HepG2 (cell line): ENCODE data around the gene ESPNL. TPM values are rescaled to one million over a fixed set of nuclear protein-coding genes. Genes with fewer than 3 reads are reported as not detected.

Experiments
- CENPX ChIP-seq: sonication (generic); formaldehyde crosslinking; IDR thresholded peaks from 2 replicates; pipeline ENCODE4 v1.9.0; 2021; ENCODE audit warnings: mild to moderate bottlenecking, missing genetic modification reagents, moderate library complexity
- CHCHD3 ChIP-seq: sonication (generic); formaldehyde crosslinking; IDR thresholded peaks from 2 replicates; pipeline ENCODE4 v1.8.0; 2022; ENCODE audit warnings: mild to moderate bottlenecking, missing genetic modification reagents, moderate library complexity
- ELF4 ChIP-seq: sonication (generic); formaldehyde crosslinking; IDR thresholded peaks from 2 replicates; pipeline ENCODE4 v1.5.0; 2020; ENCODE audit warnings: missing genetic modification reagents, mild to moderate bottlenecking, moderate library complexity, borderline replicate concordance
- KDM5A ChIP-seq: fragments of 200-600 bp; sonication (generic); IDR thresholded peaks from 2 replicates; pipeline ENCODE4 v1.7.0; 2018; ENCODE audit warnings: antibody characterized with exemption, mild to moderate bottlenecking, low read length, borderline replicate concordance
- MAFK ChIP-seq, 2 experiments: IDR thresholded peaks in 1 of 2; conservative IDR thresholded peaks in 1 of 2; 2 replicates each; pipeline ENCODE4 v1.6.1; 2011; ENCODE audit warnings: improper control_type of control experiment in 2 of 2, low read length in 2 of 2
- NR2C2 ChIP-seq: sonication (generic); formaldehyde crosslinking; IDR thresholded peaks from 2 replicates; pipeline ENCODE4 v1.4.0; 2020; ENCODE audit warnings: missing genetic modification reagents, mild to moderate bottlenecking, moderate library complexity, borderline replicate concordance
- SAP130 ChIP-seq: IDR thresholded peaks from 2 replicates; pipeline ENCODE4 v1.6.1; 2016; ENCODE audit warnings: low read depth
- XRCC5 ChIP-seq: fragments of 200-400 bp; formaldehyde crosslinking; optimal IDR thresholded peaks from 2 replicates; pipeline ENCODE3; 2017; ENCODE audit warnings: mild to moderate bottlenecking, low read length
- ZFP36L2 ChIP-seq: sonication (generic); formaldehyde crosslinking; IDR thresholded peaks from 2 replicates; pipeline ENCODE4 v1.4.0; 2020; ENCODE audit warnings: missing genetic modification reagents
- ZFYVE20 ChIP-seq: sonication (generic); formaldehyde crosslinking; IDR thresholded peaks from 2 replicates; pipeline ENCODE4 v1.8.0; 2023; ENCODE audit warnings: low read depth, mild to moderate bottlenecking, moderate library complexity, missing genetic modification reagents, borderline replicate concordance
- ZNF33A ChIP-seq: sonication (generic); formaldehyde crosslinking; IDR thresholded peaks from 2 replicates; pipeline ENCODE4 v1.5.1; 2020; ENCODE audit warnings: missing genetic modification reagents, mild to moderate bottlenecking, moderate library complexity, borderline replicate concordance
- ZNF468 ChIP-seq: sonication (generic); formaldehyde crosslinking; IDR thresholded peaks from 2 replicates; pipeline ENCODE4 v1.8.0; 2022; ENCODE audit warnings: mild to moderate bottlenecking, moderate library complexity, missing genetic modification reagents
- polyA plus RNA-seq, 8 experiments: library from polyadenylated mRNA; depleted of rRNA in 3 of 8; stranded (reverse) in 7 of 8; unstranded in 1 of 8; fragments of >200 nt; fragmentation: Illumina TruSeq in 4 of 8; extraction: Trizol in 4 of 8; gene quantifications; 2 replicates each; pipeline versions ENCODE4 v1.2.1 to v1.2.3, GENCODE V29; 2011 to 2016; ENCODE audit warnings: low read depth in 4 of 8, missing spikeins in 1 of 8, mixed read lengths in 1 of 8; ENCODE audit not compliant: insufficient read depth in 1 of 8
- total RNA-seq, 5 experiments: library from RNA; depleted of rRNA; stranded (reverse); fragments of >200 nt; fragmentation: Illumina TruSeq; extraction: Trizol; gene quantifications; 2 replicates each; pipeline ENCODE4 v1.2.3, GENCODE V29; 2016; ENCODE audit warnings: low read depth in 1 of 5
- TF ChIP-seq, protein P1 (sequence below): sonication (generic); formaldehyde crosslinking; IDR thresholded peaks from 2 replicates; pipeline ENCODE4 v1.4.0; 2020; ENCODE audit warnings: missing genetic modification reagents, borderline replicate concordance
- TF ChIP-seq, protein P2 (sequence below): sonication (generic); formaldehyde crosslinking; IDR thresholded peaks from 2 replicates; pipeline ENCODE4 v1.8.0; 2022; ENCODE audit warnings: missing genetic modification reagents, mild to moderate bottlenecking, borderline replicate concordance
- TF ChIP-seq, protein P3 (sequence below): sonication (generic); formaldehyde crosslinking; IDR thresholded peaks from 2 replicates; pipeline ENCODE4 v1.4.0; 2020; ENCODE audit warnings: missing genetic modification reagents, mild to moderate bottlenecking, borderline replicate concordance
- TF ChIP-seq, protein P4 (sequence below): IDR thresholded peaks from 2 replicates; pipeline ENCODE4 v1.4.0; 2020; ENCODE audit warnings: mild to moderate bottlenecking, missing genetic modification reagents

Gene ESPNL
- total and polyA plus RNA-seq, 2 of the 13 experiments (the other 11 are each of a cell fraction or from before 2014, with no cell fraction given): 0.45 to 0.80 TPM

DNA sequence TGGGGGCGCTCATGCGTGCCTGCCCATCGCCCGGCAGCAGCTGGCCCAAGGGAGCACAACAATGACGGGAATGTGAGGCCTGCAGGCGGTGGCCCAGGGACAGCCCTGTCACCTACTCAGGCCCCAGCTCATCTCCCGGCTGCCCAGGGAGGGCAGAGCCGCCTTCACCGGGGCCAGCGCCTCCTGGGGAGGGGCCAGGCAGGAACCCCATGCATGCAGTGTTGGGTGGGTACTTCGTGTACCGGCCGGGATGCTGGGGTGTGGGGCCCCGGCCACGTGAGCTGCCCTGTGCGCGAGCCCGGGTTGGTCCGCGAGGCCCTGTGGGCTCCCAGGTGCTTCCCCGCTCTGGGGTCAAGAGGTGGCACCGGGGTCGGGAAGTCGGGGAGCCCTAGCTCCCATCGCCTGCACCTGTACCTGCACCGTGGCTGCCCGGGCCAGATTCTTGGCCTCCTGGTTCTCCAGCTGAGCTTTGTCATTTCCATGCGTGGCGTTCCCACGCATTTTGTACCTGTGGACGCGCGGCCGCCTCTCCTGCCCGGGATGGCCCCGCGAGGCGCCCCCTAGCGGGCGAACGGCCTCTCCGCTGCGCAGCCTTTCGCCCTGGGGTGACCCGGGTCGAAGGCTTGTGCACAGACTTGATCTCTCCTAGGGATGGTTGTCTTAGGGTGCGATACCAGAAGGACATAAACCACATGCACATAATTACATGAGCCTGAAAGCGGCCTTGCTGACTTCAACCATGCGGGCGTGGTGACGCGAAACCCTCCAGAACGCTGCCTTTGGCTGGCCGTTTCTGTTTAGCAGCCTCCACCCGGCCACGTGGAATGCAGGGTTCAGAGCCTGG, 39.3 kb downstream of the ESPNL start (continued):
- TF ChIP-seq, protein P1, sequence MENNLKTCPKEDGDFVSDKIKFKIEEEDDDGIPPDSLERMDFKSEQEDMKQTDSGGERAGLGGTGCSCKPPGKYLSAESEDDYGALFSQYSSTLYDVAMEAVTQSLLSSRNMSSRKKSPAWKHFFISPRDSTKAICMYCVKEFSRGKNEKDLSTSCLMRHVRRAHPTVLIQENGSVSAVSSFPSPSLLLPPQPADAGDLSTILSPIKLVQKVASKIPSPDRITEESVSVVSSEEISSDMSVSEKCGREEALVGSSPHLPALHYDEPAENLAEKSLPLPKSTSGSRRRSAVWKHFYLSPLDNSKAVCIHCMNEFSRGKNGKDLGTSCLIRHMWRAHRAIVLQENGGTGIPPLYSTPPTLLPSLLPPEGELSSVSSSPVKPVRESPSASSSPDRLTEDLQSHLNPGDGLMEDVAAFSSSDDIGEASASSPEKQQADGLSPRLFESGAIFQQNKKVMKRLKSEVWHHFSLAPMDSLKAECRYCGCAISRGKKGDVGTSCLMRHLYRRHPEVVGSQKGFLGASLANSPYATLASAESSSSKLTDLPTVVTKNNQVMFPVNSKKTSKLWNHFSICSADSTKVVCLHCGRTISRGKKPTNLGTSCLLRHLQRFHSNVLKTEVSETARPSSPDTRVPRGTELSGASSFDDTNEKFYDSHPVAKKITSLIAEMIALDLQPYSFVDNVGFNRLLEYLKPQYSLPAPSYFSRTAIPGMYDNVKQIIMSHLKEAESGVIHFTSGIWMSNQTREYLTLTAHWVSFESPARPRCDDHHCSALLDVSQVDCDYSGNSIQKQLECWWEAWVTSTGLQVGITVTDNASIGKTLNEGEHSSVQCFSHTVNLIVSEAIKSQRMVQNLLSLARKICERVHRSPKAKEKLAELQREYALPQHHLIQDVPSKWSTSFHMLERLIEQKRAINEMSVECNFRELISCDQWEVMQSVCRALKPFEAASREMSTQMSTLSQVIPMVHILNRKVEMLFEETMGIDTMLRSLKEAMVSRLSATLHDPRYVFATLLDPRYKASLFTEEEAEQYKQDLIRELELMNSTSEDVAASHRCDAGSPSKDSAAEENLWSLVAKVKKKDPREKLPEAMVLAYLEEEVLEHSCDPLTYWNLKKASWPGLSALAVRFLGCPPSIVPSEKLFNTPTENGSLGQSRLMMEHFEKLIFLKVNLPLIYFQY (CRISPR knock-in tag): no peak
- TF ChIP-seq ZFP36L2 (no peak), KDM5A (no peak), ELF4 (CRISPR knock-in tag) (no peak), NR2C2 (CRISPR knock-in tag) (0 out of 2 replicates have a peak, but pooled peaks have one; percentile 22), MAFK (conservative IDR thresholded peaks at IDR 0.05 in 1 of 2, IDR thresholded peaks at IDR 0.05 in 1 of 2; ENCODE audit: low read length in 2 of 2) (no peak), XRCC5 (no peak), CHCHD3 (peak; percentile 69; the same call in 1 of the 2 replicates), SAP130 (CRISPR knock-in tag) (peak; percentile 25; the same call in 1 of the 2 replicates), ZNF33A (CRISPR knock-in tag) (no peak), ZNF468 (CRISPR knock-in tag) (no peak), ZFYVE20 (no peak), CENPX (CRISPR knock-in tag) (no peak)
- TF ChIP-seq, protein P2, sequence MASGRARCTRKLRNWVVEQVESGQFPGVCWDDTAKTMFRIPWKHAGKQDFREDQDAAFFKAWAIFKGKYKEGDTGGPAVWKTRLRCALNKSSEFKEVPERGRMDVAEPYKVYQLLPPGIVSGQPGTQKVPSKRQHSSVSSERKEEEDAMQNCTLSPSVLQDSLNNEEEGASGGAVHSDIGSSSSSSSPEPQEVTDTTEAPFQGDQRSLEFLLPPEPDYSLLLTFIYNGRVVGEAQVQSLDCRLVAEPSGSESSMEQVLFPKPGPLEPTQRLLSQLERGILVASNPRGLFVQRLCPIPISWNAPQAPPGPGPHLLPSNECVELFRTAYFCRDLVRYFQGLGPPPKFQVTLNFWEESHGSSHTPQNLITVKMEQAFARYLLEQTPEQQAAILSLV (CRISPR knock-in tag): no peak
- TF ChIP-seq, protein P3, sequence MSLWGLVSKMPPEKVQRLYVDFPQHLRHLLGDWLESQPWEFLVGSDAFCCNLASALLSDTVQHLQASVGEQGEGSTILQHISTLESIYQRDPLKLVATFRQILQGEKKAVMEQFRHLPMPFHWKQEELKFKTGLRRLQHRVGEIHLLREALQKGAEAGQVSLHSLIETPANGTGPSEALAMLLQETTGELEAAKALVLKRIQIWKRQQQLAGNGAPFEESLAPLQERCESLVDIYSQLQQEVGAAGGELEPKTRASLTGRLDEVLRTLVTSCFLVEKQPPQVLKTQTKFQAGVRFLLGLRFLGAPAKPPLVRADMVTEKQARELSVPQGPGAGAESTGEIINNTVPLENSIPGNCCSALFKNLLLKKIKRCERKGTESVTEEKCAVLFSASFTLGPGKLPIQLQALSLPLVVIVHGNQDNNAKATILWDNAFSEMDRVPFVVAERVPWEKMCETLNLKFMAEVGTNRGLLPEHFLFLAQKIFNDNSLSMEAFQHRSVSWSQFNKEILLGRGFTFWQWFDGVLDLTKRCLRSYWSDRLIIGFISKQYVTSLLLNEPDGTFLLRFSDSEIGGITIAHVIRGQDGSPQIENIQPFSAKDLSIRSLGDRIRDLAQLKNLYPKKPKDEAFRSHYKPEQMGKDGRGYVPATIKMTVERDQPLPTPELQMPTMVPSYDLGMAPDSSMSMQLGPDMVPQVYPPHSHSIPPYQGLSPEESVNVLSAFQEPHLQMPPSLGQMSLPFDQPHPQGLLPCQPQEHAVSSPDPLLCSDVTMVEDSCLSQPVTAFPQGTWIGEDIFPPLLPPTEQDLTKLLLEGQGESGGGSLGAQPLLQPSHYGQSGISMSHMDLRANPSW: no peak
- TF ChIP-seq, protein P4, sequence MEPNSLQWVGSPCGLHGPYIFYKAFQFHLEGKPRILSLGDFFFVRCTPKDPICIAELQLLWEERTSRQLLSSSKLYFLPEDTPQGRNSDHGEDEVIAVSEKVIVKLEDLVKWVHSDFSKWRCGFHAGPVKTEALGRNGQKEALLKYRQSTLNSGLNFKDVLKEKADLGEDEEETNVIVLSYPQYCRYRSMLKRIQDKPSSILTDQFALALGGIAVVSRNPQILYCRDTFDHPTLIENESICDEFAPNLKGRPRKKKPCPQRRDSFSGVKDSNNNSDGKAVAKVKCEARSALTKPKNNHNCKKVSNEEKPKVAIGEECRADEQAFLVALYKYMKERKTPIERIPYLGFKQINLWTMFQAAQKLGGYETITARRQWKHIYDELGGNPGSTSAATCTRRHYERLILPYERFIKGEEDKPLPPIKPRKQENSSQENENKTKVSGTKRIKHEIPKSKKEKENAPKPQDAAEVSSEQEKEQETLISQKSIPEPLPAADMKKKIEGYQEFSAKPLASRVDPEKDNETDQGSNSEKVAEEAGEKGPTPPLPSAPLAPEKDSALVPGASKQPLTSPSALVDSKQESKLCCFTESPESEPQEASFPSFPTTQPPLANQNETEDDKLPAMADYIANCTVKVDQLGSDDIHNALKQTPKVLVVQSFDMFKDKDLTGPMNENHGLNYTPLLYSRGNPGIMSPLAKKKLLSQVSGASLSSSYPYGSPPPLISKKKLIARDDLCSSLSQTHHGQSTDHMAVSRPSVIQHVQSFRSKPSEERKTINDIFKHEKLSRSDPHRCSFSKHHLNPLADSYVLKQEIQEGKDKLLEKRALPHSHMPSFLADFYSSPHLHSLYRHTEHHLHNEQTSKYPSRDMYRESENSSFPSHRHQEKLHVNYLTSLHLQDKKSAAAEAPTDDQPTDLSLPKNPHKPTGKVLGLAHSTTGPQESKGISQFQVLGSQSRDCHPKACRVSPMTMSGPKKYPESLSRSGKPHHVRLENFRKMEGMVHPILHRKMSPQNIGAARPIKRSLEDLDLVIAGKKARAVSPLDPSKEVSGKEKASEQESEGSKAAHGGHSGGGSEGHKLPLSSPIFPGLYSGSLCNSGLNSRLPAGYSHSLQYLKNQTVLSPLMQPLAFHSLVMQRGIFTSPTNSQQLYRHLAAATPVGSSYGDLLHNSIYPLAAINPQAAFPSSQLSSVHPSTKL (CRISPR knock-in tag): no peak
